Activated naive CD4-positive, alpha-beta T cell treated with anti-CD3 and anti-CD28 coated beads, Interleukin-2, amount 50 U/mL, for 24 hours (primary cell): ENCODE measurements around the gene CHCHD1.
"Not testable (repeated sequence)": the region's sequence is repeated elsewhere in the genome, so short reads cannot be mapped to it uniquely, and the experiment has no call there.

Experiments
- H3K27ac Mint-ChIP-seq: one replicate; pipeline ENCODE4 v1.8.0; 2021; ENCODE audit warnings: mild to moderate bottlenecking, mixed read lengths
- H3K27me3 Mint-ChIP-seq: one replicate; pipeline ENCODE4 v1.8.0; 2021; ENCODE audit warnings: mixed read lengths
- H3K36me3 Mint-ChIP-seq: one replicate; pipeline ENCODE4 v1.8.0; 2021; ENCODE audit warnings: mixed read lengths
- H3K4me1 Mint-ChIP-seq: one replicate; pipeline ENCODE4 v1.8.0; 2021; ENCODE audit warnings: mixed read lengths
- H3K4me3 Mint-ChIP-seq: one replicate; pipeline ENCODE4 v1.8.0; 2021; ENCODE audit warnings: mild to moderate bottlenecking, mixed read lengths
- H3K9me3 Mint-ChIP-seq: one replicate; pipeline ENCODE4 v1.8.0; 2021; ENCODE audit warnings: mixed read lengths

CHCHD1 gene

DNA sequence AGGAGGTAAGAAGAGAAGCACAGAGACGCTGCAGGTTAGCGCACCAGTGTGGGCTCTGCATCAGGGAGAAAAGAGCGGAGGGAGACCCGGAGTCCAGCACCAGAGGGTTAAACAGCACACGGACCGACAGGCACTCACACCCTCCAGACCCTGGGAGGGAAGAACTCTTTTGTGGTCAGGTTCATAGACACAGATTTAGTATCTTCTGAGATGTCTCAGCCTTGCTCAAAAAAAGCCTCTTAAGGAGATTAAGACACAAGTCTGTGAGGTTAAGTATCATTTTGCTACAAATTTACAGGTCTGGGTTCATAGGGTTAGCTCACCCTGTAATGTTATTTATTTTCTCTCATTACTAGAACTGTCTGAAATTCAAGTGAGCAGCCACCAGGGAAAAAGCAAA lies 46.3 kb downstream of the CHCHD1 start:
- Mint-ChIP-seq H3K9me3 (no peaks in the 10 kb centered on the region), H3K36me3 (no peaks in the 10 kb centered on the region), H3K27me3 (no peaks in the 10 kb centered on the region), H3K4me3 (no peak overlapping the region), H3K27ac (no peak overlapping the region), H3K4me1 (no peaks in the 10 kb centered on the region)

DNA sequence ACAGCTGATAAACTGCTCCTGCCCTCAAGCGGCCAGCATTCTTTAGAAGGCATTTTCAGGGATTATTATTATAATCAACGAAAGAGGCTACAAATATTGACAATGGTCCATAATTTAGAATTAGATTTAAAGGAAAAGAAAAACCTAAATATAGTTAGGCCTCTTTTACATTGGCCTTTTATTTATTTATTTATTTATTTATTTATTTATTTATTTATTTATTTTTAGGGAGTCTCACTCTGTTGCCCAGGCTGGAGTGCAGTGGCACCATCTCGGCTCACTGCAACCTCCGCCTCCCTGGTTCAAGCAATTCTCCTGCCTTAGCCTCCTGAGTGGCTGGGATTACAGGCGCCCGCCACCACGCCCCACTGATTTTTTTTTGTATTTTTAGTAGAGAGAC lies 47.2 kb downstream of the CHCHD1 start:
- H3K27me3 Mint-ChIP-seq, H3K4me1 Mint-ChIP-seq, H3K36me3 Mint-ChIP-seq, H3K9me3 Mint-ChIP-seq, H3K4me3 Mint-ChIP-seq, H3K27ac Mint-ChIP-seq: not testable (repeated sequence)
